ENCODE measurements around the gene ARMS2. TPM values are rescaled to one million over a fixed set of nuclear protein-coding genes. Genes with fewer than 3 reads are reported as not detected.

The ARMS2 gene
- polyA plus RNA-seq, 1 of the 3 experiments (the other 2 are of a cell fraction), result not detected

DNA sequence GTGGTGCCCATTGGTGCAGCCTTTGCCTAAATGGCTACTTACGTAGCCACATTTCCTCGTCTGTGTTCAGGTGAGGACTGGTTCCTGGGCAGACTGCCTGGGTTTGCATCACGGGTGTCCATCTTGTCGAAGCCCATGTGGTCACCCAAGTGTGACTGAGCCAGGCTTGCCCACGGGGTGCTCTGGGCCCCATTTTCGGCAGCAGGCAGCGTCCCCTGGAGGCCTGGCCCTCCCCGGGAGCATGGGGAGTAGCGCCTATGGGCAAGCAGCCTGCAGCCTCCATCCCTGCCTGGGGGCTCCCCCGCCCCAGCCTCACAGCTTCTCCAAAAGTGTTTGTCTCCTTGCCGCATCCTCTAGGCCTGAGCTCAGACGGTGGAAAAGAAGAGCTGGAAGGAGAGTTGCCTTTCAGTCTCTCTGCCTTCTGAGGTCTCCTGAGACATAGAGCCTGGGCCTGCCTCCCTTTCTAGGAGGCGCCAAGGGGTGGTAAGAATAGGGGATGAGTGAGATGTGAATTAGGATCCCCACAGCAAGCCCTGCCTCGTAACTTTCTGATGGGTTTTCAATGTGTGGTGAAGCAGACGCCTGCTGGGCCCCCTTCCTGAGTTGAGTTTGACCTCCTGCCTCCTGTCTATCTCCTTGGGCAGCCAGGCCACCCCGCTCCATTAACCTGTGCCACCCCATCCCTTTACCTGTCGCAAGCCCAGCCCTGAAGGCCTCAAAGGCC lies 49.6 kb downstream of the ARMS2 start:
- Histone ChIP-seq H3K79me2 (ENCODE audit: insufficient read depth) (peaks cover 12% of the 10 kb centered on the region; the same call in 1 of the 2 replicates), H4K20me1 (ENCODE audit: insufficient read depth) (no peaks in the 10 kb centered on the region), H3K9me3 (no peaks in the 10 kb centered on the region), H3K36me3 (replicated peaks in 1 of 2; ENCODE audit: control insufficient read depth in 1 of 2, insufficient read depth in 2 of 2, low read length in 1 of 2) (peaks cover 11 to 23% of the 10 kb centered on the region in 2 experiments), H3K4me3 (ENCODE audit: low read depth in 2 of 2, low read length in 1 of 2) (no peak overlapping the region), H3K4me2 (peak overlapping the region; percentile 33; the same call in 1 of the 2 replicates), H3K27me3 (ENCODE audit: insufficient read depth) (no peaks in the 10 kb centered on the region), H3K9me2 (no peaks in the 10 kb centered on the region), H2AFZ (ENCODE audit: low read depth) (no peak overlapping the region), H3F3A (replicated peaks; ENCODE audit: insufficient read depth) (no peaks in the 10 kb centered on the region), H3K4me1 (ENCODE audit: control insufficient read depth in 1 of 2, insufficient read depth in 2 of 2, low read depth in 1 of 2, low read length in 1 of 2) (peaks cover 12 to 17% of the 10 kb centered on the region in 2 experiments; a peak in 3 of 4 replicates), H3K27ac (ENCODE audit: low read depth in 2 of 2, low read length in 1 of 2) (peak overlapping the region in 1 of 2 experiments; percentile 74; a peak in 2 of 4 replicates), H3K9ac (no peak overlapping the region)
- 93% methylated on average over 10 of the region's 17 CpGs for WGBS (ENCODE audit: low lambda C conversion rate)
- ChIA-PET CTCF (interaction anchor here (1.2 to 2.1 kb wide), 5 partner anchors 13 to 69 kb away, joined by 3 to 11 read pairs (median 3); no protein-coding TSS in a partner anchor), POLR2A (no interaction called here)
- TF ChIP-seq IRF3 (IDR thresholded peaks at IDR 0.05; ENCODE audit: low read depth, low read length), result no peak
- TF ChIP-seq JUND (IDR thresholded peaks at IDR 0.05), result no peak
- TF ChIP-seq FOXJ3 (CRISPR knock-in tag; IDR thresholded peaks at IDR 0.05), result no peak
- TF ChIP-seq EZH2phosphoT487 (IDR thresholded peaks at IDR 0.05; ENCODE audit: borderline replicate concordance, low read depth), result no peak
- no peak for TF ChIP-seq GATA2 (CRISPR knock-in tag; IDR thresholded peaks at IDR 0.05)
- TF ChIP-seq PBX3 (IDR thresholded peaks at IDR 0.05), result no peak
- TF ChIP-seq, protein P1, sequence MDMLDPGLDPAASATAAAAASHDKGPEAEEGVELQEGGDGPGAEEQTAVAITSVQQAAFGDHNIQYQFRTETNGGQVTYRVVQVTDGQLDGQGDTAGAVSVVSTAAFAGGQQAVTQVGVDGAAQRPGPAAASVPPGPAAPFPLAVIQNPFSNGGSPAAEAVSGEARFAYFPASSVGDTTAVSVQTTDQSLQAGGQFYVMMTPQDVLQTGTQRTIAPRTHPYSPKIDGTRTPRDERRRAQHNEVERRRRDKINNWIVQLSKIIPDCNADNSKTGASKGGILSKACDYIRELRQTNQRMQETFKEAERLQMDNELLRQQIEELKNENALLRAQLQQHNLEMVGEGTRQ (IDR thresholded peaks at IDR 0.05; ENCODE audit: borderline replicate concordance, low read depth, low read length), result no peak
- TF ChIP-seq RCOR1 (IDR thresholded peaks at IDR 0.05; ENCODE audit: low read length), result no peak
- no peak for TF ChIP-seq SIN3A (IDR thresholded peaks at IDR 0.05; ENCODE audit: borderline replicate concordance, low read depth, low read length)
- TF ChIP-seq ZBTB33 (IDR thresholded peaks at IDR 0.05; ENCODE audit: borderline replicate concordance, low read depth), result no peak
- TF ChIP-seq TEAD4 (IDR thresholded peaks at IDR 0.05; ENCODE audit: borderline replicate concordance, insufficient read depth), result no peak
- TF ChIP-seq RAD21 (IDR thresholded peaks at IDR 0.05; ENCODE audit: low read length), result no peak
- no peak for TF ChIP-seq TAF1 (IDR thresholded peaks at IDR 0.05; ENCODE audit: borderline replicate concordance, low read depth, low read length)
- DNase-seq, result no peak
